LNCaP clone FGC (cell line): ENCODE data around the gene MAFG.

ENCODE experiments used
- DNase-seq: peaks from one replicate; pipeline ENCODE4 v3.0.0-alpha.2; 2011; ENCODE audit warnings: low read depth
- H3K4me3 ChIP-seq: 2 replicates; pipeline ENCODE4 v1.5.1; 2011; ENCODE audit warnings: mild to moderate bottlenecking, low read depth, low read length, control low read depth
- CTCF ChIP-seq: IDR thresholded peaks from 2 replicates; pipeline ENCODE4 v1.5.1; 2012; ENCODE audit warnings: mild to moderate bottlenecking; ENCODE audit not compliant: control insufficient read depth, insufficient read depth; ENCODE audit errors: extremely low read depth

MAFG gene

GRCh38 chr17:81901167-81902022, 26.1 kb downstream of the MAFG start:
- TF ChIP-seq CTCF = no peak
- no peak overlapping the region for H3K4me3 ChIP-seq
- no peak for DNase-seq

- no peak for TF ChIP-seq CTCF
- DNase-seq = no peak
- H3K4me3 ChIP-seq = no peak overlapping the region
Observed at GRCh38 chr17:81900181-81900820, 27.2 kb downstream of the MAFG start.

- TF ChIP-seq CTCF = no peak
- DNase-seq = no peak
- H3K4me3 ChIP-seq = no peak overlapping the region
Observed at GRCh38 chr17:81899514-81900166, 27.9 kb downstream of the MAFG start.

GRCh38 chr17:81898885-81899284, 28.6 kb downstream of the MAFG start:
- no peak overlapping the region for H3K4me3 ChIP-seq
- no peak for DNase-seq
- TF ChIP-seq CTCF = no peak

GRCh38 chr17:81898029-81898866, 29.3 kb downstream of the MAFG start:
- no peak for TF ChIP-seq CTCF
- H3K4me3 ChIP-seq = no peak overlapping the region
- DNase-seq = no peak

GRCh38 chr17:81895400-81895799, 32.1 kb downstream of the MAFG start:
- no peak for TF ChIP-seq CTCF
- no peak overlapping the region for H3K4me3 ChIP-seq
- no peak for DNase-seq
